K562 (cell line): ENCODE results near the gene HMGCL. TPM values are rescaled to one million over a fixed set of nuclear protein-coding genes. Genes with fewer than 3 reads are reported as not detected.

Experiments used
- ATF2 ChIP-seq: sonication (generic); formaldehyde crosslinking; IDR thresholded peaks from 2 replicates; pipeline ENCODE4 v1.8.1; 2022; ENCODE audit warnings: missing genetic modification reagents
- CREM ChIP-seq: IDR thresholded peaks from 2 replicates; pipeline ENCODE4 v1.6.1; 2014; ENCODE audit warnings: antibody characterized with exemption, low read depth
- E2F3 ChIP-seq: fragments of 250-450 bp; sonication (Bioruptor Pico); IDR thresholded peaks from 2 replicates; pipeline ENCODE4 v1.4.0; 2020; ENCODE audit warnings: mild to moderate bottlenecking
- HDAC8 ChIP-seq: fragments of 450-650 bp; IDR thresholded peaks from 2 replicates; pipeline ENCODE4 v1.6.1; 2016; ENCODE audit warnings: mild to moderate bottlenecking, missing genetic modification characterization, moderate library complexity, missing compliant biosample characterization
- HNRNPH1 ChIP-seq: fragments of 200-400 bp; formaldehyde crosslinking; optimal IDR thresholded peaks from 2 replicates; pipeline ENCODE3; 2017; ENCODE audit warnings: low read depth, mild to moderate bottlenecking, low read length, moderate library complexity
- ID3 ChIP-seq, 2 experiments: fragments of 250-450 bp in 1 of 2; fragments of 450-650 bp in 1 of 2; sonication (Bioruptor Pico) in 1 of 2; IDR thresholded peaks; 2 replicates each; pipeline versions ENCODE4 v1.6.1 to v1.8.0; 2016 to 2021; ENCODE audit warnings: mild to moderate bottlenecking in 2 of 2, moderate library complexity in 2 of 2, missing compliant biosample characterization in 1 of 2, missing genetic modification characterization in 1 of 2
- NKRF ChIP-seq: fragments of 450-650 bp; IDR thresholded peaks from 2 replicates; pipeline ENCODE4 v1.6.1; 2016; ENCODE audit warnings: borderline replicate concordance
- NONO ChIP-seq, 2 experiments: fragments of 200-400 bp in 1 of 2; fragments of 450-650 bp in 1 of 2; formaldehyde crosslinking in 1 of 2; IDR thresholded peaks; 2 replicates each; pipeline ENCODE4 v1.6.1; 2017; ENCODE audit warnings: low read depth in 2 of 2, mild to moderate bottlenecking in 2 of 2, moderate library complexity in 2 of 2, low read length in 1 of 2
- OTX1 ChIP-seq: fragments of 450-650 bp; formaldehyde crosslinking; IDR thresholded peaks from 2 replicates; pipeline ENCODE4 v1.4.0; 2022; ENCODE audit warnings: mild to moderate bottlenecking
- PTTG1 ChIP-seq: fragments of 450-650 bp; IDR thresholded peaks from 2 replicates; pipeline ENCODE4 v1.6.1; 2016; ENCODE audit warnings: low read depth, mild to moderate bottlenecking, missing genetic modification characterization, missing compliant biosample characterization
- RFX5 ChIP-seq: IDR thresholded peaks from 2 replicates; pipeline ENCODE4 v1.6.1; 2011; ENCODE audit warnings: low read depth, mild to moderate bottlenecking, improper control_type of control experiment, low read length
- SRSF3 ChIP-seq: fragments of 200-400 bp; formaldehyde crosslinking; IDR thresholded peaks from 2 replicates; pipeline ENCODE4 v1.6.1; 2016; ENCODE audit warnings: mild to moderate bottlenecking, low read length, moderate library complexity; ENCODE audit not compliant: insufficient read depth
- TEAD1 ChIP-seq, 2 experiments: fragments of 450-650 bp in 1 of 2; sonication (generic) in 1 of 2; formaldehyde crosslinking; IDR thresholded peaks; 2 replicates each; pipeline versions ENCODE4 v1.4.0 to v1.8.0; 2020 to 2022; ENCODE audit warnings: mild to moderate bottlenecking in 2 of 2, missing genetic modification reagents in 1 of 2
- ZBED1 ChIP-seq: IDR thresholded peaks from 2 replicates; pipeline ENCODE4 v1.6.1; 2014
- polyA plus RNA-seq, 8 experiments: library from polyadenylated mRNA; depleted of rRNA in 4 of 8; stranded (reverse) in 5 of 8; unstranded in 3 of 8; fragments of >200 nt; fragmentation: Nextera tagmentation in 2 of 8; fragmentation: Illumina TruSeq in 1 of 8; extraction: Ambion mirVana in 2 of 8; extraction: Trizol in 1 of 8; gene quantifications; 2 replicates each; pipeline versions ENCODE4 v1.2.1 to v1.2.3, GENCODE V29; 2011 to 2014; ENCODE audit warnings: inconsistent platforms in 1 of 8, missing spikeins in 1 of 8
- total RNA-seq, 7 experiments: library from RNA; depleted of rRNA in 6 of 7; stranded (reverse); fragments of >200 nt in 6 of 7; fragmentation: Illumina TruSeq in 2 of 7; extraction: Trizol in 2 of 7; gene quantifications; 2 replicates each; pipeline versions ENCODE4 v1.2.1 to v1.2.3, GENCODE V29; 2011 to 2021; ENCODE audit warnings: low replicate concordance in 1 of 7
- TF ChIP-seq, protein P1 (sequence below): fragments of 250-450 bp; sonication (Bioruptor Pico); IDR thresholded peaks from 2 replicates; pipeline ENCODE4 v1.5.0; 2021
- TF ChIP-seq, protein P2 (sequence below): fragments of 250-450 bp; sonication (Bioruptor Pico); IDR thresholded peaks from 2 replicates; pipeline ENCODE4 v1.4.0; 2020

The HMGCL gene
- total and polyA plus RNA-seq, 9 of the 15 experiments (the other 6 are each of a cell fraction or from before 2014, with no cell fraction given), result 18.0 to 82.2 (median 24.2) TPM

DNA sequence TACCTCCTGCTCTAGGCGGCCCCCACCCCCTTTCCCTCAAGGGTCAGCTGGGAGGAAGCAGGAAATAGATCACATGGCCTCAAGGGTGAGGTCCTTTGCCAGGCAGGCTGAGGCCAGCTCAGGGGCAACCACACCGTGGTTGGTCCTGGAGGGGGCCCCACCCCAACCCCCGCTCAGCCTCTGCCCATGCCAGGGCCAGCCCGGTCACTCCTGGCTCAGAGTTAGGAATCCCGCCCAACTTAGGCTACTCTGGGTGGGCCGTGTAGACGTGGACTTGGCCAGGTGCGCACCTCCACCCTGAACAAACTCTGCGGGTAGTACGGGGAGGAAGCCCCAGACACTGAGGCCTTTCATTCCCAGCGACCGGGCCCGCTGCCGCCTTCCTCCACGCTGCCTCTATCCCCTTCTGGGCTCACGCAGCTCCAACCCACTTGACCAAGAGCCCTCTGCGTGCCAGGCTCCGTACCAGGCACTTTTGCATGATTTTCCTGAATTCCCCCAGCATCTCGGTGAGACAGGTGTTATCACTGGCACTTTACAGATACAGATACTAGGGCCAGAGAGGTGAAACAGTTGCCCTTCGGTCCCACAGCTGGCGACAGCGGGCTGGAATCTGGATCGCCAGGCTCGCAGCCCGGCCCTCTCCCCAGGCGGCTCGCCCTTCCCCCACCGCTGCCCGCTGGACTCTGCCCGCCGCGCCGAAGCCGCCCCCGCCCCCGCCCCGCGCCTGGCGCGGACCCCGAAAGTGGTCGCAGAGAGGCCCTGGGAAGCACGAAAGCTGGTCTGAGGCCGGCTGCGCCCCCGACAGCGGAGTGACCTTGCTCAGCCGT, 25.4 kb downstream of the HMGCL start (continued):
- TF ChIP-seq ID3 (CRISPR knock-in tag; IDR thresholded peaks at IDR 0.05) (no peak), ID3 (tag; IDR thresholded peaks at IDR 0.05) (no peak; the same call in 1 of the 2 replicates), NONO (IDR thresholded peaks at IDR 0.05; ENCODE audit: low read depth in 2 of 2, low read length in 1 of 2) (no peak), ATF2 (CRISPR knock-in tag) (no peak), HNRNPH1 (no peak), HDAC8 (0 out of 2 replicates have a peak, but pooled peaks have one; percentile 19), RFX5 (no peak), OTX1 (CRISPR knock-in tag) (no peak), SRSF3 (no peak), CREM (peak; percentile 25; the same call in 1 of the 2 replicates), NKRF (peak; percentile 71), PTTG1 (tag) (no peak), E2F3 (peak; percentile 27; the same call in 1 of the 2 replicates), TEAD1 (CRISPR knock-in tag; IDR thresholded peaks at IDR 0.05) (peak in 1 of 2 experiments; percentile 78; a peak in 1 of 4 replicates), ZBED1 (no peak)
- TF ChIP-seq, protein P1, sequence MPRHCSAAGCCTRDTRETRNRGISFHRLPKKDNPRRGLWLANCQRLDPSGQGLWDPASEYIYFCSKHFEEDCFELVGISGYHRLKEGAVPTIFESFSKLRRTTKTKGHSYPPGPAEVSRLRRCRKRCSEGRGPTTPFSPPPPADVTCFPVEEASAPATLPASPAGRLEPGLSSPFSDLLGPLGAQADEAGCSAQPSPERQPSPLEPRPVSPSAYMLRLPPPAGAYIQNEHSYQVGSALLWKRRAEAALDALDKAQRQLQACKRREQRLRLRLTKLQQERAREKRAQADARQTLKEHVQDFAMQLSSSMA, result 0 out of 2 replicates have a peak, but pooled peaks have one; percentile 20
- TF ChIP-seq, protein P2, sequence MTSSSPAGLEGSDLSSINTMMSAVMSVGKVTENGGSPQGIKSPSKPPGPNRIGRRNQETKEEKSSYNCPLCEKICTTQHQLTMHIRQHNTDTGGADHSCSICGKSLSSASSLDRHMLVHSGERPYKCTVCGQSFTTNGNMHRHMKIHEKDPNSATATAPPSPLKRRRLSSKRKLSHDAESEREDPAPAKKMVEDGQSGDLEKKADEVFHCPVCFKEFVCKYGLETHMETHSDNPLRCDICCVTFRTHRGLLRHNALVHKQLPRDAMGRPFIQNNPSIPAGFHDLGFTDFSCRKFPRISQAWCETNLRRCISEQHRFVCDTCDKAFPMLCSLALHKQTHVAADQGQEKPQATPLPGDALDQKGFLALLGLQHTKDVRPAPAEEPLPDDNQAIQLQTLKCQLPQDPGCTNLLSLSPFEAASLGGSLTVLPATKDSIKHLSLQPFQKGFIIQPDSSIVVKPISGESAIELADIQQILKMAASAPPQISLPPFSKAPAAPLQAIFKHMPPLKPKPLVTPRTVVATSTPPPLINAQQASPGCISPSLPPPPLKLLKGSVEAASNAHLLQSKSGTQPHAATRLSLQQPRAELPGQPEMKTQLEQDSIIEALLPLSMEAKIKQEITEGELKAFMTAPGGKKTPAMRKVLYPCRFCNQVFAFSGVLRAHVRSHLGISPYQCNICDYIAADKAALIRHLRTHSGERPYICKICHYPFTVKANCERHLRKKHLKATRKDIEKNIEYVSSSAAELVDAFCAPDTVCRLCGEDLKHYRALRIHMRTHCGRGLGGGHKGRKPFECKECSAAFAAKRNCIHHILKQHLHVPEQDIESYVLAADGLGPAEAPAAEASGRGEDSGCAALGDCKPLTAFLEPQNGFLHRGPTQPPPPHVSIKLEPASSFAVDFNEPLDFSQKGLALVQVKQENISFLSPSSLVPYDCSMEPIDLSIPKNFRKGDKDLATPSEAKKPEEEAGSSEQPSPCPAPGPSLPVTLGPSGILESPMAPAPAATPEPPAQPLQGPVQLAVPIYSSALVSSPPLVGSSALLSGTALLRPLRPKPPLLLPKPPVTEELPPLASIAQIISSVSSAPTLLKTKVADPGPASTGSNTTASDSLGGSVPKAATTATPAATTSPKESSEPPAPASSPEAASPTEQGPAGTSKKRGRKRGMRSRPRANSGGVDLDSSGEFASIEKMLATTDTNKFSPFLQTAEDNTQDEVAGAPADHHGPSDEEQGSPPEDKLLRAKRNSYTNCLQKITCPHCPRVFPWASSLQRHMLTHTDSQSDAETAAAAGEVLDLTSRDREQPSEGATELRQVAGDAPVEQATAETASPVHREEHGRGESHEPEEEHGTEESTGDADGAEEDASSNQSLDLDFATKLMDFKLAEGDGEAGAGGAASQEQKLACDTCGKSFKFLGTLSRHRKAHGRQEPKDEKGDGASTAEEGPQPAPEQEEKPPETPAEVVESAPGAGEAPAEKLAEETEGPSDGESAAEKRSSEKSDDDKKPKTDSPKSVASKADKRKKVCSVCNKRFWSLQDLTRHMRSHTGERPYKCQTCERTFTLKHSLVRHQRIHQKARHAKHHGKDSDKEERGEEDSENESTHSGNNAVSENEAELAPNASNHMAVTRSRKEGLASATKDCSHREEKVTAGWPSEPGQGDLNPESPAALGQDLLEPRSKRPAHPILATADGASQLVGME (CRISPR knock-in tag), result 0 out of 2 replicates have a peak, but pooled peaks have one; percentile 40
